ENCODE data around the gene SELE.
"Not testable (repeated sequence)": the region's sequence is repeated elsewhere in the genome, so short reads cannot be mapped to it uniquely, and the experiment has no call there.

SELE gene

DNA sequence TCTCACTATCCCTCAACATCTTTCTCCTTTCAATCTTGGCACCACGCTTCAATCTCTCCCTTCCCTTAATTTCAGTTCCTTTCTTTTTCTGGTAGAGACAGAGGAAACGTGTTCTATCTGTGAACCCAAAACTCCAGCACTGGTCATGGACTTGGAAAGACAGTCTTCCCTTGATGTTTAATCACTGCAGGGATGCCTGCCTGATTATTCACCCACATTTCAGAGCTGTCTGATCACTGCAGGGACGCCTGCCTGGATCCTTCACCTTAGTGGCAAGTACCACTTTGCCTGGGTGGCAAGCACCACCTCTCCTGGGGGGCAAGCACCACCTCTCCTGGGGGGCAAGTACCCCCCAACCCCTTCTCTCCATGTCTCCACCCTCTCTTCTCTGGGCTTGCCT lies 50.2 kb downstream of the SELE start:
- DNase-seq (ENCODE audit: low read depth in 2 of 2): no peak

DNA sequence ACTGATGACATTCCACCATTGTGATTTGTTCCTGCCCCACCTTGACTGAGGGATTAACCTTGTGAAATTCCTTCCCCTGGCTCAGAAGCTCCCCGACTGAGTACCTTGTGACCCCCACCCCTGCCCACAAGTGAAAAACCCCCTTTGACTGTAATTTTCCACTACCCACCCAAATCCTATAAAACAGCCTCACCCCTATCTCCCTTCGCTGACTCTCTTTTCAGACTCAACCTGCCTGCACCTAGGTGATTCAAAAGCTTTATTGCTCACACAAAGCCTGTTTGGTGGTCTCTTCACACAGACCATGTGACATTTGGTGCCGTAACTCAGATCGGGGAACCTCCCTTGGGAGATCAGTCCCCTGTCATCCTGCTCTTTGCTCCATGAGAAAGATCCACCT lies 50.7 kb downstream of the SELE start:
- DNase-seq (ENCODE audit: low read depth in 2 of 2): not testable (repeated sequence)

DNA sequence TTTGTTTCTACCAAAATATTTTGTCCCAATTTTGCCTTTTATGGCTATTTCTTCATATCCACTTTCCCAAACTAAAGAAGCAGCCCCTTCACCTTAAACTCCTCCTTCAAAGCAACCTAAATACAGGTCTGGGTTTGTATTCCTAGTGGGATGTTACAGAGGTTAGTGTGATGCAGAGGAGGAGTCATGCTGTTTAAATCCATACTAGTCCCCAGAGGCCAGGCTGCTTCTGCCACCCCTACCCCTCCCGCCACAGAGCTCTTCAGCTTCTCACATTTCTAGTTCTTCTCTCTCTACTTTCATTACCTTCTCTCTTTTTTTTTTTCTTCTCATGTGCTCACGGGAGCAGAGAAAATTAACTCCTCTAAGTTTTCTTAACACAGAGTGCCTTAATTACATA lies 51.8 kb downstream of the SELE start:
- DNase-seq (ENCODE audit: low read depth in 2 of 2): no peak

DNA sequence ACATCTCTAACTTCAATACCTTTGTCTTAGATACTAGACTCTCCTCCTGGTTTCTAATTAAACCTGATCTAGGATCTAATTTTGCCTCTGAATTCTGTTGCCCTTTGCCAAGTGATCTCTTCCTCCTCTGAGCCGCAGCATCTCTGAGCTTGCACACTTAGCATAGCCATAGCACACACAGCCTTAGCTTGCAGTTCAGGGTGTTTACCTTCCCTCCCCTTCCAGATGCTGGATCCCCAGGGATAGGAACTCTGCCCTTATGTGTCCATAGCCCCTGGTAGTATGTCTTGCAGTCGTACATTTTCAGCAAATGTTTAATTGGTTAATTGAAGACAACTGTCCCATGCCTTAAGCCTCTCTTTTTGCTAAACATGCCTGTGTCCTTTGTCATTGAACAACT lies 52.7 kb downstream of the SELE start:
- DNase-seq (ENCODE audit: low read depth in 2 of 2): no peak

DNA sequence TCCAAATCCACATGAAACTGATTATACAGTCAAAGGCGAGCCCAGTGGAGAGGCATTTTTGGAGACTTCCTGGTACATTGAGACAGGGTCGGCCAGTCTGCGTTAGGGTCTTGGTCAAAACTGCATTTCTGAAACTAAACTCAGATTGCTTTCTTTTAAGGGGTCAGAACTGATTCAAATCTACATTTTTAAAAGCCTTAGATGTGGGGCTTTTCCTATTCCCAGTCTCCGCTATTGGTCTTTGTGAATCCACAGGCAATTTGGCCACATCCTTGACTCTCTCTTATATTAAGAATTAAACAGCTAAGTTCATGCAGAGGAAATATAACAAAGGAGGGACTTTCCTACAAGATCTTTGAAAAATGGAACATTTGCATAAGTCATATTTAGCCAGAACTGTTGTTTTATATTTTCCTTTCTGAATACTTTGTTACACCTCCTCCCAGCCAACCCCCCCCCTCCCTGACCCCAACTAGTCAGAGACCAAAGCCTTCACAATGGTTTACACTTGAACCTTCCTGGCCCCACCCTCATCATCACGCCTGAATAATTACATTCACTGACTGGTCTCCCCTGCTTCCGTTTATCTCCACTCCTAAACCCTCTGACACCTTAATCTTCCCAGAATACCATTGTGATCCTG lies 53.4 kb downstream of the SELE start:
- DNase-seq (ENCODE audit: low read depth in 2 of 2): peak; percentile 45 to 65

DNA sequence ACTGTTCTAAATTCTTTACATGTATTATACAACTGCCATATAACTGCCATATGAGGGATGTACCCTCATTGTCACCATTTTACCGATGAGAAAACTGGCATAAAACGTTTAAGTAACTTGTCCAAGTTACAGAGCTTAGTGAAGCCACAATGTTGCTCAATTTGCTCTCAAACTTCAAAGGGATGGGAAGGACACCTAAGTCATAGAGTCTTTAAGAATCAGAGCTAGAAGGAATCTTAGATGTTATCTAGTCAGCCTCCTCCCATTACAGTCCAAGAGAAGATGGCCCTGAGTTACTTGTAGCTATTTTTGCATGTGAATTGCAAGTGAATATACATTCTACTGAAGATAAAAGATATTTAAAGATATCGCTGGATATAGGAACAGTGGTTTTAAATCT lies 54.2 kb downstream of the SELE start:
- no peak for DNase-seq (ENCODE audit: low read depth in 2 of 2)

DNA sequence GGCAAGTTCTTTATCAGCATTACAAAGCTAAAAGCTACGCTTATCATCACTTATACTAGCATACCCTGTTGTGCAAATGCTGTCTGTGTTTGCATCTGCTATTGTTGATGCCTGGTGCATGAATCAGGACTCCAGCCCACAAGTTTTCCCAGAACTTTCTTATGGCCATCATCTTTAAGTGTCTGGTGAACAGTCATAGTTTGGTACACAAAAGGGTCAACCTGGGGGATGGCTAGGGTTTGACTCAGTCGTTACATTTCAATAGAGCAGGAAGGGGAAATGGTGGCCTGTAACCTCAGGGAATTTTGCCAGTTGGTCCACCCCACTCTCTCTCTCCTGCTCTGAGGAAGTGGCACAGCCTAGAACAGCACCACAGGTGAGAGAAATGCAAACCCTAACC lies 57.9 kb downstream of the SELE start:
- no peak for DNase-seq (ENCODE audit: low read depth in 2 of 2)
